Brain microvascular endothelial cell (primary cell): Measurements from ENCODE around the gene PERCC1.
"Not testable (repeated sequence)": the region's sequence is repeated elsewhere in the genome, so short reads cannot be mapped to it uniquely, and the experiment has no call there.

Experiments used
- DNase-seq: peaks from one replicate; pipeline ENCODE4 v3.0.0-alpha.2; 2020
- H3K27ac ChIP-seq: fragments of 250-450 bp; sonication (Bioruptor Pico); 2 replicates; pipeline ENCODE4 v1.5.1; 2020; ENCODE audit warnings: mild to moderate bottlenecking, moderate library complexity
- H3K27me3 ChIP-seq: fragments of 250-450 bp; sonication (Bioruptor Pico); replicated peaks from 2 replicates; pipeline ENCODE4 v1.5.1; 2020; ENCODE audit warnings: mild to moderate bottlenecking
- H3K36me3 ChIP-seq: fragments of 250-450 bp; sonication (Bioruptor Pico); replicated peaks from 2 replicates; pipeline ENCODE4 v1.5.1; 2020; ENCODE audit warnings: mild to moderate bottlenecking
- H3K4me3 ChIP-seq: 2 replicates; pipeline ENCODE4 v1.5.1; 2011; ENCODE audit warnings: low read depth, mild to moderate bottlenecking, control low read depth, low read length, moderate library complexity
- CTCF ChIP-seq: IDR thresholded peaks from 2 replicates; pipeline ENCODE4 v1.5.1; 2011; ENCODE audit warnings: low read depth, mild to moderate bottlenecking, moderate library complexity, low read length, control low read depth, inconsistent platforms; ENCODE audit errors: missing control alignments
- in situ Hi-C: cut with HindIII; loops from 2 replicates; pipeline ENCODE4 v1.10.0; 2017; ENCODE audit warnings: low sequenced_read_pairs, low pct_ligation_motif_present

Gene PERCC1

GRCh38 chr16:1472974-1473373 is 42.1 kb downstream of the PERCC1 start:
- Histone ChIP-seq H3K36me3 (no peaks in the 10 kb centered on the region), H3K27me3 (no peaks in the 10 kb centered on the region), H3K4me3 (no peak overlapping the region), H3K27ac (no peak overlapping the region)
- TF ChIP-seq CTCF = no peak
- in situ Hi-C loops = no loop called here
- DNase-seq = no peak

DNA sequence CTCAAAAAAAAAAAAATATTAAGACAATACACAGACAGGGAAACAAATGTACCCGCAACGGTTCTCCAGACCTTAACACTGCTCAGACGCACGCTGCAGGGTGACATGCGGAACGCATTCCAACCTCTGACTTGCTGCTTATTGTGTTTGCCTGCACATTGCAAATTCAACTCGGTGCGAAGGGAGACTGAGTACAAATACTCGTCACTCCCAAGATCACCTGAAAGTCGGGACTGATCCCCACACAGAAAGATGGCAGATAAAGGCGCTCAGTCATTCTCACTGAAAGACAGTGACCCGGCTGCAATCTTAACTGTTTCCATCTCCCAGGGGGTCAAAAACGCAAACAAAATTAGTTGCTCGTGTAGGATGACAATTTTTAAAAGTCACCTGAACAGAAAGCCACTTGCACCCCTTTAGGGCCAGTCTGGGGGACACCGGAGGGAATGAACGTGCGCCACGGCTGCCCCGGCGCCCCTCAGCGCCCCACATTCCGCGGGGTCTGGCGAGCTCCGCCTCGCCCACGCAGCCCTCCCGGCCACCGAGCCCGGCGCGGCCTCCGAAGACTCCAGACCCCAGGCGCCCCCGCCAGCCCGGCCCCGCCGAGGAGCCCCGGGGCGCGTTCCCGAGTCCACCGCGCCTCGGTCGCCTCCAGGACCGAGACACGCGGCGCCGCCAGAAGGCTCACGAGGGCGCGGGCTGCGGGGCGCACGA is 43.4 kb downstream of the PERCC1 start:
- no peak for DNase-seq
- peak overlapping the region; percentile 80 for H3K27ac ChIP-seq
- H3K27me3 ChIP-seq = no peaks in the 10 kb centered on the region
- TF ChIP-seq CTCF = no peak
- H3K4me3 ChIP-seq = peak overlapping the region; percentile 71
- in situ Hi-C loops = no loop called here
- no peaks in the 10 kb centered on the region for H3K36me3 ChIP-seq

GRCh38 chr16:1474796-1475551 is 44.1 kb downstream of the PERCC1 start, which contains the start of gene CLCN7:
Gene CLCN7, minus strand, starts transcription at chr16:1475028. Its CDS starts 54 bp downstream, at chr16:1474974.
- DNase-seq = peak; percentile 76
- H3K27ac ChIP-seq = peak within 1 kb of the TSS; percentile 80
- TF ChIP-seq CTCF = no peak
- peak within 1 kb of the TSS; percentile 71 for H3K4me3 ChIP-seq
- H3K36me3 ChIP-seq = no peaks in the 10 kb centered on the region
- no peaks in the 10 kb centered on the region for H3K27me3 ChIP-seq
- in situ Hi-C loops = no loop called here

DNA sequence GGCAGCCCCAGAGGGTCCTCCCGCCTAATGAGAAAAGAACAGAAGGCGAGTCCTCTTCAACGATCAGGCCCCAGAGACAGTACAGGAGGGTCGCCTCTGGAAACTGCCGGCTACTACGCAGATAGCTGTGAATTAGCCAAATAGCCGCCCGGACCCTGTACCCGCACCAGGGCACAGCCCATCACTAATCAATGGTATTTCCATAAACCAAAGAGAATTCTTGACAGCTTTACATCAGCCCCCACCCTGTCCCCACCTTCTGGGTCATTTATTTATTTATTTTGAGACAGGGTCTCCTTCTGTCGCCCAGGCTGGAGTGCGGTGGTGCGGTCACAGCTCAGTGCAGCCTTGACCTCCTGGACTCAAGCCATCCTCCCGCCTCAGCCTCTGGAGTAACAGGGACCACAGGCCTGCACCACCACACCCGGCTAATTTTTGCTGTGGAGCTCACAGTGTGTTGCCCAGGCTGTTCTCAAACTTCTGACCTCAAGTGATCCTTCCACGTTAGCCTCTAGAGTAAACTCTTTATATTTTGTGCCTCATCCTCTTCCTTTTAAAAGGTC is 44.8 kb downstream of the PERCC1 start:
- in situ Hi-C loops = no loop called here
- H3K27me3 ChIP-seq = no peaks in the 10 kb centered on the region
- peak overlapping the region; percentile 58 for H3K4me3 ChIP-seq
- no peak for DNase-seq
- TF ChIP-seq CTCF = no peak
- peak overlapping the region; percentile 80 for H3K27ac ChIP-seq
- H3K36me3 ChIP-seq = no peaks in the 10 kb centered on the region

DNA sequence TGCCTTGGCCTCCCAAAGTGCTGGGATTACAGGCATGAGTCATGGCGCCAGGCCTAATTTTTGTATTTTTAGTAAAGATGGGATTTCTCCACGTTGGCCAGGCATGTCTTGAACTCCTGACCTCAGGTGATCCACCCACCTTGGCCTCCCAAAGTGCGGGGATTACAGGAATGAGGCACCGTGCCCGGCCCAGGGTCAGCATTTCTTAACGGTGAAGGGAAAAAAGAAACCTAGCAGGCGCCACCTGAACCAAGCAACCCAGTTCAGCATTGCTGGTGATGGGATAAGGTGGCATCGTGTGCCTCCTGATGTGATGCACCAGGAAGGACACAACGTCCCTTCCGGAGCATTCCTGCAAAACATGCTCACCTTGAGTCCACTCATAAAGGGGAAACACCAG is 46.2 kb downstream of the PERCC1 start:
- Histone ChIP-seq H3K27ac (no peak overlapping the region), H3K4me3 (no peak overlapping the region), H3K27me3 (no peaks in the 10 kb centered on the region), H3K36me3 (no peaks in the 10 kb centered on the region)
- no peak for TF ChIP-seq CTCF
- no peak for DNase-seq
- in situ Hi-C loops = no loop called here

GRCh38 chr16:1478937-1479336 is 48.1 kb downstream of the PERCC1 start:
- H3K27me3 ChIP-seq, DNase-seq, H3K27ac ChIP-seq, H3K4me3 ChIP-seq, in situ Hi-C loops, H3K36me3 ChIP-seq: not testable (repeated sequence)
